GM19239 (cell line): ENCODE measurements around the gene DPP9.
"Not testable (repeated sequence)": the region's sequence is repeated elsewhere in the genome, so short reads cannot be mapped to it uniquely, and the experiment has no call there.

Source experiments
- DNase-seq: peaks from one replicate; pipeline ENCODE4 v3.0.0; 2011; ENCODE audit warnings: low spot score; ENCODE audit not compliant: insufficient read length
- FAIRE-seq: peaks from 2 replicates; lab custom pipeline; 2011; peaks lifted over from hg19 to GRCh38; lab: Jason Lieb, UNC

DPP9 gene

DNA sequence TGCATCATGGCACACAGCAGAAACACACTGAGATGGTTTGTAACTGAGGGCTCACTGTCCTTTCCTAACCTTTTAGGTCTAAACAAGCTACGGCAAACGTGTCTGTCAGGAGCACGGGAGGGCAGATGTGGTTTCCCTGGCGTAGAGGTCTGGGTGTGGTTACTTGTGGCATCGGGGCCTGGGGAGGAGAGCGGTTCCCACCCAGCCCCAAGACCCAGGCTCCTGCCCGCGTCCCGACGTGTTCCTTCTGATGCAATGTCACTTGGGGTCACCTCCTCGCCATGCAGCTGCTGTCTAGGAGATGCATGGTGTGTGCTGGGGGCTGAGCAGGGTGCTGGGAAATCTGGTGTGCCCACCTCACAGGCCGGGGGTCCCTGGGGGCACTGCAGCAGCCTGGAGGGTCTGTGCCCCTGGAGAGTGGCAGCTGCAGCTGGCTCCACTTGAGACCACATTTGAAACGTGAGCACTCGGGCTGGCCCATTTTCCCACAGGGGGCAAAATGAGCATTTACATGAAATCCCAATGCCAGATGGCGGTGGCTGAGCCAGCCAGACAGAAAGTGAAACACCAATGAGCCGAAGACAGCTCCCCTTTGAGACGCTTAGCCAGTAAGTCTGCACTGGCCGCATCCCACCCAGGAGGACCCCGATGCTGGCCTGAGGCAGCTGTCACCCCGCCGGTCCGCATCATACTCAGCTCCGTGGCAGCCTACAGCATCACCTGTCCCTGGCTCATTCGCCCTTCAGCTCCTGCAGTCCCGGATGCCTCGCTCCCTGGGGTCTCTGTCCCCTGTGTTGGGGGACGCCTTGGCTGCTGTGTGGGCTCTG is 31.2 kb downstream of the DPP9 start:
- no peak for DNase-seq

DNA sequence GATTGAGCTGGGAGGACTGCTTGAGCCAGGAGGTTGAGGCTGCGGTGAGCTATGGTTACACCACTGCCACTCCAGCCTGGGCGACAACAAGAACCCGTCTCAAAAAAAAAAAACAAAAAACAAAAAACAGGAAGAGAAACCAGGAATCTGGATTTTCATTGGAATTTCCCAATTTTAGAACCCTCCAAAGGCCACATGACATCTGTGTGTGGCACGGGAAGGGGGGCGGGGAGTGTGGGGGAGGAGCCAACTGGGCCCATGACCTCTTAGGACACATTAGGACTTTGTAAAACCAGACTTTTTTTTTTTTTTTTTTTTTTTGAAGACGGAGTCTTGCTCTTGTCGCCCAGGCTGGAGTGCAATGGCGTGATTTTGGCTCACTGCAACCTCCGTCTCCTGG is 32.3 kb downstream of the DPP9 start:
- no peak for DNase-seq
- FAIRE-seq = no peak

More for the DNA sequence above, 31.2 kb downstream of the DPP9 start:
- no peak for FAIRE-seq

DNA sequence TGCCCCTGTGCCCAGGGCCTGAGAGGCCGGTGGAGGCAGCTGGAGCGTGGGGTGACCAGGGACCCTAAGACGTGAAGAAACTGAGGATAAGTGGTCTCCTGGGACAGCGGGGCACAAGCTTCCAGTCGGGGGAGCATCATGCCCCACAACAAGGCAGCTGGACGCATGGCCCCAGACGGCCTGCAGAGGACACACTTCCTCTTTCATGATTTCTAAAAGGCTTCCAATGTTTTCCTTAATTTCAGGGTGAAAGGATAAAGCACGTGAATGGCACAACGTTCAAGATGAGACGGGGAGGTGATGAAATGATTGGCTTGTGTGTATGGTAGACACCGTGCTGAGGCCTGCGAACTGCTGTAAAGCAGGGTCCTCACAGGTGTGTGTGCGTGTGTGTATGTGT is 33.3 kb downstream of the DPP9 start:
- FAIRE-seq (no peak), DNase-seq (no peak)

DNA sequence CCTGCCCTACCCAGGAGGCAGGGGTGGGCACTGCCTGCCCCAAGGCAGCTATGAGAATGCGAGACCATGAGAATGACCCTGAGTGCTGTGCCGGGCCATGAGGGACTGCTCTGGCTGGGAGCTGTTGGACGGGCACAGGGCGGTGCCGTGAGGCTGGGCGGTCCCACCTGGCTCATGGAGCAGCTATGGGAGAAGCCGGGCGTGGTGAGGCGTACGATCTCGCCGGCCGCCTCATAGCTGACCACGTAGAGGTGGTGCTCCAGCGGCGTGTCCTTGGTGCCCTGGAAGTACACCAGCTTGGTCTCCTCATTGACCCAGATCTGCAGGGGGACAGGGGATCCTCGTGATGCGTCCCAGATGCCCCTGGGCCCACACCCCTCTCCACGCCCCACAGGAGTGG is 34.2 kb downstream of the DPP9 start:
- DNase-seq (no peak), FAIRE-seq (no peak)

DNA sequence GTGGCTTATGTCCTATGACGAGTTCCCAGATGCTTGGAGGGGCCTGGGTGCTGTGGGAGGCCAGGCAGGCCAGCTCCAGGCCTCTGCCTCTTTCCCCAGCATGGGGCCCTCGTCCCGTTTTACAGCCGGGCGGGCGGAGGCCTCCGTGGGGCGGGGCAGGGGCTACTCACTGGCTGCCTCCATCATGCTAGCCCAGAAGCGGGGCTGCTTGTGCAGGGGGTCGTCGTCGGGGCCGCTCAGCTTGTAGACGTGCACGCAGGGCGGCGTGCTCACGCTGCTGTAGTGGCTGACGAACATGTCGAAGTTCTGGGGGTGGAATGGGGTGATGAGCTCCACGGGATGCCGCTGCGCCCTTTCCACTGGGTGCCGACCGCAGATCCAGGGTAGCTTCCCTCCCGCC is 35.1 kb downstream of the DPP9 start:
- DNase-seq (no peak), FAIRE-seq (no peak)

DNA sequence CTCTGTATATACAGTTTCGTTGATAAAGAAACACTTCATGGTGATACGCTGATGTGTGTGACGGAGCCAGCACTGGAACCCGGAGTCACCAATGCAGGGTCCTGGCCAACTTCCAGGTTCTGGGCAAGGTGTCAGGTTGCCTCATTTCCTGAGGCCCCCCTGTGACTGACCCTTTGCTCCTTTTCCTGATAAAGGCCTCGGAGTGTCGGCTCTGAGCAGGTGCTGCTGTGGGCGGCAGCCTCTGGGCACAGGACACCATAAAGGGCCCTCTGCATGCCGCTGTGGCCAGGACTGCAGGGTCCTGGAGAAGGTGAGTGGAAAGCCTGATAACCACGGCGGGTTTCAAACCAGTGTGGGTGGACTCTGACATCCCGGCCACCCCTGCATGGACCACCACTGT is 36.2 kb downstream of the DPP9 start:
- DNase-seq = no peak
- FAIRE-seq = no peak

DNA sequence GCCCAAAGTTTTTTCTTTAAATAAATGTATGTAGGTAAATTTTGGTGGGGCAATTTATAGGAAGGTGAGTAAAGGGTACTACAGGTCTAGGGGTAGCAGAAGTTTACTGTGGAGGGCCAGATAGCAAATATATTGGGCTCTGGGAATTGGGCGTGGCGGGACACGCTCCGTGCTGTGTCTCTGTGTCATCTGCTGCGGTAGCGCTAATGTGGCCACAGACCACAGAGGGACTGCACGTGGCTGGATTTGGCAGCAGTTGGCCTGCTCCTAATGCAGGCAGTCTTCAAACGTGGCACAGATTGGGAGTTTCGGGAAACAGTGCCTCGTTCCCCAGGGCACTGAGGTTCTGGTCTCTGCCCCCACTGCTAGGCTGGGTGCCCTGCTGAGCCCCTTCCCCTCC is 36.9 kb downstream of the DPP9 start:
- FAIRE-seq = no peak
- no peak for DNase-seq

DNA sequence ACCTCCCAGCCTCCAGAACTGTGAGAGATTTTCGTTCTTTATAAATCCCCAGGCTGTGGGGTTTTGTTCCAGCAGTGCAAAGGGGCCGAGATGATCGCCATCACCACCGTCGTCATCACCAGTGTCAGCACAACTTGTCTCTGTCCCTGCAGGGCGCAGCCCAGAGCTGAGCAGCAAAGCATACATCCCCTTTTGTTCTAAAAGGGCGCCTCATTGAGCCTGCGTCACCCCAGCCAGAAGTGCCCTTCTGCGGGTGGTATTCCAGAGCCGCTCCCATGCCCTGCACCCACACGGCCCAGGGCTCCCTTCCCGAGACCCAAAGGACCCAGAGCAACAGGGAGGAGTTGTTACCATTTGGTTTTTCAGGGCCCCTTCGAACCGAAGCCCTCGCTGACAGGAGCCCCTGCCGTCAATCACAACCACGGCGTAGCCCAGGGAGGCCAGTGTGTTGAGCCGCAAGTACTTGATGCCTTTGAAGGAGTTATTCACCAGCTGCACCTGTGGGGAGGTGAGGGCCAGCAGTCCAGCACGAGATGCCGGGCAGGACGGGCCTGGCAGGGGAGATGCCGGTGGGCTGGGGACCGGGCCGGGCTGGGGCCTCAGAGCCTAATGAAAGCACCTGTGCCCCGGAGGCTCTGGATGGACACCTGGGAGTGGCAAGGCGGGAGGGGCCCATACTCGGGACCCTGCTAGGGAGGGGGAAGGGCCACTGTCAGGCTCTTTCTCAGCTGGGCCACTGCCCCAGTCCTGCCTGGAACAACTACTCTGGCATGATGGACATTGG is 39.1 kb downstream of the DPP9 start:
- FAIRE-seq = no peak
- DNase-seq = no peak

DNA sequence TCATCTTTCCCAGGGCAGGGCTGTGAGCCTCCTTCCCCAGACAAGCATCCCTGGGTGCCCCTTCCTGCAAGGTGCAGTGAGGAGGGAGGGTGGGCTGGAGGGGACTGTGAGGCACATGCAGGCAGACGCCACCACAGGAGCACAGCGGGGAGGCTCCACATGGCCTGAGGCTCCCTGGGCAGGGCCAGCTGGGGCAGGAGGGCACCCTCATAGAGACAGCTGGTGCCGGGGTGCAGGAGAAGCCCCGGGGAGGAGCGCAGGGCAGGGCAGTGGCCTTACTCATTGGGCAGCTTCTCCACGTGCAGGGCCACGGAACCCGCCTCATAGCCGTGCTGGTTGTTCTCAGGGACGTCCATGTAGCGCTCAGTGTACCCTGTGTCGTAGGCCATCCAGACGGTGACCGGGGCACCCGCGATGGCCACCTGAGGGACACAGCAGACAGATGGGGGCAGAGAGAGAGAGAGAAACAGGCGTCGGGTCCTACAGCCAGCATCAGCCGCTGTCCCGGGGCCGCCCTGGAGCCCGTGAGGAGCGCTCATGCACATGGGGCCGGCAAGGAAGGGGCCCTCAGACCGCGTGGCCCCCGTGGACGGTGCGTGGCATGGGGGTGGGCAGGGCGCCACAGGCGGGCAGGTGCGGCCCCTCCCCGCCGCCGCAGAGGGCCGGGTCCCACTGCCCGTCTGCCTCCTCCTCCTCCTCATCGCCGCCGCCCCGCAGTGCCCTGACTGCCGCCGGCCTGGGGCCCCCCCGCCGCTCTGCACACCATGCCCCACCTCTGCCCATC is 41.0 kb downstream of the DPP9 start:
- FAIRE-seq (no peak), DNase-seq (no peak)

DNA sequence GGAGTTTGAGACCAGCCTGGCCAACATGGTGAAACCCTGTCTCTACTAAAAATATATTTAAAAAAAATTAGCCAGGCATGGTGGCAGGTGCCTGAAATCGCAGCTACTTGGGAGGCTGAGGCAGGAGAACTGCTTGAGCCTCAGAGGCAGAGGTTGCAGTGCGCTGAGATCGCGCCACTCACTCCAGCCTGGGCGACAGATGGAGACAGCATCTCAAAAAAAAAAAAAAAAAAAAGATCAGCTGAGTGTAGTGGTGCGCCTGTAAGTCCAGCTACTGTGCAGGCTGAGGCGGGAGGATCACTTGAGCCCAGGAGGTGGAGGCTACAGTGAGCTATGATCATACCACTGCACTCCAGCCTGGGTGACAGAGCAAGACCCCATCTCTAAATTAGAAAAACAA is 43.6 kb downstream of the DPP9 start:
- DNase-seq, FAIRE-seq: not testable (repeated sequence)

DNA sequence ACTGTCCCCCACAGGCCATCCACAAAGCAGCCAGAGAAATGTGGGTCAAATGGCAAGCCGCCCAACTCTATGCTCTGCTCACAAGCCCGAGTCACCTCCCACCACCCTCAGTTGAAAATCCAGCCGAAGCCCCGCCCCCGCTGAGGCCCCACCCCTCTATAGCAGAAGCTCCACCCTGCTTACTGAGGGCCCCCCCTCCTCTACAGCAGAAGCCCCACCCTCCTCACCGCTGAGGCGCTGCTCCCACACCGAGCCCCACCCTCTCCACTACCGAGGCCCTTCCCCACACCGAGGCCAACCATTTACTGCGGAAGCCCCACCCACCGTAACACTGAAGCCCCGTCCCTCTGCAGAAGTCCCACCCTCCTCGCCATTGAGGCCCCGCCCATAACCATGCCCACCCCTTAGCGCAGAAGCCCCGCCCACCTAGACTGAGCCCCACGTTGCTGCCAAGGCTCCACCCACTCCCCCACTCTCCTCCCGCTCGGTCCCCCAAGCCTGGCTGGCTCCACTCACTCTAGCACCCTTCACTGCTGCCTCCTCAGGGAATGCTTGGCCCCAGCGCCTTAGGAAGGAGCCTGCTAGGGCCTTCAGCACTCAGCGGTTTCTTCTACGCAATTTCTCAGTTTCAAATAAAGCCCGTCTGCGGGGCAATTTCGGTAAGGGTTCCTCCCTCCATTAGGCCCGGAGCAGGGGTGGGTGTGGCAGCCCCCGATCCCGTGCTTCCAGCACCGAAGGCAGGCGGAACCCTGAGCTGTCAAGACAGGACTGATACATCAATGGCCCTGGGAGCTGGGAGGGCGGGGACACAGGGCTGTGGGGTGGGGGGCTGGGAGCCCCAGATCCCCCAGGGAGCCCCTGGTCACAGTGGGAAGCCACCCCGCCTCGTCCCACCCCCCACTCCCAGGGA is 44.5 kb downstream of the DPP9 start:
- no peak for FAIRE-seq

DNA sequence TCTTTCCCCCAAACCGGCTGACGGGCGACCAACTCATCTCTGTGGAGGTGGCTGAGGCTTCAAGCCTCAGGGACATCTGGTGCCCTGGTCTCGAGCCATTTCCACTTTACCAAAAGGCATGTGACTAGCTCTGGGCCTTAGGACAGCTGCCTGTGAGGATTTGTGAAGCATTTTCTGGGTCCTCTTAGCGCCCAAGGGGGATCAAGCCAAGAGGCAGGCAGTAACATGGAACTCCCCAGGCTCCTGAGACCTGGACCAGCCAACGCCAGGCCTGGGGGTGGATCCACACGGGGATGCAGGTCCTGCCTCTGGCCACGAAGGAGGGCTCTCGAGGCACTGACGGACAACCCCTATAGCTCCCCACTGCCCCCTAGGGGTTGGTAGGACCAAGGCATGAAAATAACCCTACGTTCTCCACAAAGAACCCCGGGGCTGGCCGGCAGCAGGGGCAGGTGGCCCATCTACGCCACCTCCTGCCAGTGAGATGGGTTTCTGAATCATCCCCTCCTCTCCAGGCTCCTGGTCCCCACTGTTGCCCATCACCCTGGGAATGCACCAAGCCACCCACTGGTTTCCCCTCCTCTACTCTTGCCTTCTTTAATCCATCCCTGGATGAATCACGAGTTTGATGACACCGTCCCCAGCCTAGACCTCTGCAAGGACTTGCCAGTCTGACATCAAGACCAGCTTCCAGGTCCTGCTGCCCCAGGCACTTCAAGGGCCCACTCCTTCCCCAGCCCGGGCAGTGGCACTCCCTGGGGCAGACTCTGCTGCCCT is 46.5 kb downstream of the DPP9 start:
- no peak for DNase-seq

More for the DNA sequence above, 44.5 kb downstream of the DPP9 start:
- DNase-seq = no peak

DNA sequence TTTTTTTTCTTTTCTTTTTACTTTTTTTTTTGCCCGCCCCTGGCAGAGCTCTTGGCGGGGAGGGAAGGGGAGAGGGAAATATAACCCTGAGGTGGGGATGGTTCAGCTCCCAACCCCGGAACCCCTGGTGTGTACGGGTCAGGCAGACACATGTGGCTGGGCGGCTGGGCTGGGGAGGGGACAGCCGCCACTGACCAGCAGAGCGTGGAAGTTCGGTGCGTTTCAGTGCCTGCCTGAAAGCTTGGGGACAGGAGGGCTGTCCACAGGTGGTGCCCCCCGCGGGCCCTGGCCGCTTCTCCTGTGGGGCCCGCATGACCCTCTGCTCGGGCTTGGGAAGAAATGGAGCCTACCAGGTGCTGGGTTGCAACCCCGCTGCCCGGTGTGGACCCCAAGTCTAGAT is 48.3 kb downstream of the DPP9 start:
- FAIRE-seq = no peak
- DNase-seq = no peak

More for the DNA sequence above, 46.5 kb downstream of the DPP9 start:
- no peak for FAIRE-seq

DNA sequence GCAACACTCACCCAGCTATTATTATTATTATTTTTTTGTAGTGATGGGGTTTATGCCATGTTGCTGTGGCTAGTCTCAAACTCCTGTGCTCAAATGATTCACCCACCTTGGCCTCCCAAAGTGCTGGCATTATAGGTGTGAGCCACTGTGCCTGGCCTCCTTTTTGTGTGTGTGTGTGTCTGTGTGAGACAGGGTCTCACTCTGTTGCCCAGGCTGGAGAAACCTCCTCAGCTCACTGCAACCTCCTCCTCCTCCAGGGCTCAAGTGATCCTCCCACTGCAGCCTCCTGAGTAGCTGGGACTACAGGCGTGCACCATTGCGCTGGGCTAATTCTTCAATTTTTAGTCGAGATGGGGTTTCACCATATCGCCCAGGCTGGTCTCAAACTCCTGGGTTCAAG is 49.9 kb downstream of the DPP9 start:
- DNase-seq (no peak), FAIRE-seq (no peak)

DNA sequence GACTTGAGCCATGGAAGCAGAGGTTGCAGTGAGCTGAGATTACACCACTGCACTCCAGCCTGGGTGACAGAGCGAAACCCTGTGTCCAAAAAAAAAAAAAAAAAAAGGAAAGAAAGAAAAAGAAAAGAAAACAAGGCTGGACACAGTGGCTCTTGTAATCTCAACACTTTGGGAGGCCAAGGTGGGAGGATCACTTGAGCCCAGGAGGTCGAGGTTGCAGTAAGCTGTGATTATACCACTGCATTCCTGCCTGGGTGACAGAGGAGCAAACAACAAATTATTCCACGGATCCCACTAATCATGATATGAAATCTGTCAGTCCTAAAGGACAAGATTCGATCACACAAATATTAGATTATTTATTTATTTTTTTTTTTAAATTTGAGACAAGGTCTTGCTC is 50.4 kb downstream of the DPP9 start:
- DNase-seq (no peak), FAIRE-seq (no peak)

DNA sequence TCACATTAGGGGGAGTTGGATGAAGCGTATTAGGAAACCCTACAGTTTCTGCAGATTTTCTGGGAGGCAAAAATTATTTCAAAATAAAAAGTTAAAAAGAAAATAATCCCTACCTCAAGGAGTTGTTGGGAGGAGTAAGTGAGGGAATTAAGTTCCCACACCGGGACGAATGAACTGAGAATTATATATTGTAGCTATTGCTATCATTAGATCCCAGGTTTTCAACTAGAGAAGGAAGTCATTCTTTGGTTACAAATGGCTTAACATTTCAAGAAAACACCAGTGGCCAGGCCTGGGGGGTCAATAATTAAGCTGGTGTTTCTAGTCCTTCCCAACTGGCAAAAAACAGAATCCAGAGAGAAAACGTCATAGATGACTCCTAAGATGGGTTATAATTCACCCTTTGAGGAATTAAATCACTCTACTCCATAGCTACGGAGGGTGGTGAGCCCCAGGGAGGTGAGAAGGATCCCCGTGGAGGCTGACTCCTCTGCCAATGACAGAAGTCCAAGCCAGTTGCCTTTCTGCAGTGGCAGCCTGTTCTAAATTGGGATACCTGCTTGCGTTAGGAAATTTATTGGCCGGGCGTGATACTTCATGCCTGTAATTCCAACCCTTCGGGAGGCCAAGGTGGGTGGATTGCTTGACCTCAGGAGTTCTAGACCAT is 52.3 kb downstream of the DPP9 start:
- DNase-seq (no peak), FAIRE-seq (no peak)

DNA sequence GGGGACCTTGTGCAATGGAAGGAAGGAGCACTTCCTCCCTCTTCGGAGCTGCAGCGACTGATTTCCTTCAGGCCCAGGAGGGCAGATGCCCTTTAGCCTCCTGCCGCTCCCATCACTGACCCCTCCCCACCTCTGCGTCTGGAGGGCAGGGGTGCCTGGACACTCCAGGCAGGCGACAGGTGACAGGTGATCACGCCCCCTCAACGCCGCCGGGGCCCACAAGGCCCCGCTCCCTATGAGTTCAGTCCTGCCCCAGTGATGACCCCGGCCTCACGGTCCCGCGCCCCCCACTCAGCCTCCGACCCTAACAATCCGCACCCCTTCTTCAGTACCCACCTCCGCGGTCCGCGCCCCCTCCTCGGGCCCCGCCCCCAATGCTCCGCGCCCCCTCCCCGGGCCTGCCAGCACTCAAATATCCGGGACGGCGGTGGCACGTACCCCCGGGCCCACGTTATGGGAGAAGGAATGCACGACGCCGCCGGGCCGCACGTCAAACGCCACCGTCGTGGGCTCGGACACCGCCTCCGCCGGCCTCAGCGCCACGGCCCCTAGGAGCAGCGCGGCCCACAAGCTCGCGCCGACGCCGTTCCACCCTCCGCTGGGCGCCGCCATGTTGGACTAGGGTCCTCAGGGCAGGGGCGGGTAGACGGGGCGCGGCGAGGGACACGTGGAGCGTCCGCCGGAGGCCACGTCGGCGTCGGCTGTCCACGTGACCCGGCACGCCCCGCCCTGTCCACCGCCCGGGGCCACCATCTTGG is 53.7 kb downstream of the DPP9 start, which contains the start of gene MYDGF:
Gene MYDGF (minus strand): TSS at position 620 of the 758 bp plus-strand sequence. CDS start 8 bp downstream, at position 612.
- peak; percentile 78 for FAIRE-seq
- DNase-seq = peak; percentile 99

DNA sequence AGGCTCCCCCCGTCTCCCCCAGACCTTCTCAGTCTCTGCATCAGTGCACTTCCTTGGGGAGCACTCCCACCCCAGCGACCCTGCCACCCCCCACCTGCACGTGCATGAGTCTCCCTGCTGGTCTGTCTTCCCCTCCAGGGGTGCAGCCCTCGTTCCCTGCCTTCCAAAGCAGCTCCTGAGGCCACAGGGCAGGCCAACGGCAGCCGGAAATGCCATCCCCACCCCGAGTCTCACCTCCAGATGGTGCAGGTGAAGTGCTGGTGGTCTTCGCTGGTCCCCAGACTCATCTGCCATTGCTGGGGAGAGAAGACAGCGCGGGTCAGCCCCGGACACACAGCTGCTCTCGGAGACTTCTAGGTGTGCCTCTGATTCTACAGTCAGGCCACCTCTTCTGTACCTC is 59.0 kb downstream of the DPP9 start:
- FAIRE-seq = no peak
- no peak for DNase-seq
